ENCODE data around the gene APPBP2. TPM values are rescaled to one million over a fixed set of nuclear protein-coding genes. Genes with fewer than 3 reads are reported as not detected.
"Not testable (repeated sequence)": the region's sequence is repeated elsewhere in the genome, so short reads cannot be mapped to it uniquely, and the experiment has no call there.

APPBP2 gene
- total and polyA plus RNA-seq, 2 of the 8 experiments (the other 6 are each of a cell fraction or from before 2014, with no cell fraction given): 3.3 to 18.0 TPM

DNA sequence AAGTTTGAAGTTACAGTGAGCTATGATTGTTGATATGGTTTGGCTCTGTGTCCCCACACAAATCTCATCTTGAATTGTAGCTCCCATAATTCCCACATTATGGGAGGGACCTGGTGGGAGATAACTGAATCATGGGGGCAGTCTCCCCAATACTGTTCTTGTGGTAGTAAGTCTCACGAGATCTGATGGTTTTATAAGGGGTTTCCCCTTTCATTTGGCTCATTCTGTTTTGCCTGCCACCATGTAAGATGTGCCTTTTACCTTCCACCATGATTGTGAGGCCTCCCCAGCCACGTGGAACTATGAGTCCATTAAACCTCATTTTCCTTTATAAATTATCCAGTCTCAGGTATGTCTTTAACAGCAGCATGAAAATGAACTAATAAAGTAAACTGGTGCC, 35.4 kb downstream of the APPBP2 start:
- H3K79me2 ChIP-seq (ENCODE audit: control insufficient read depth in 1 of 2, insufficient read depth in 2 of 2, low read length in 2 of 2); H3K27me3 ChIP-seq (replicated peaks in 1 of 4; ENCODE audit: control insufficient read depth in 3 of 4, extremely low read depth in 1 of 4, insufficient read depth in 3 of 4, low read length in 3 of 4); H3K4ac ChIP-seq (replicated peaks; ENCODE audit: insufficient read length, low read depth, low read length); H4K20me1 ChIP-seq (replicated peaks in 1 of 2; ENCODE audit: control insufficient read depth in 1 of 2, insufficient read depth in 2 of 2, low read length in 2 of 2); H4K5ac ChIP-seq (ENCODE audit: insufficient read length, low read depth, low read length); H3K9ac ChIP-seq (replicated peaks in 1 of 4; ENCODE audit: extremely low read depth in 1 of 4, low read depth in 3 of 4, low read length in 3 of 4); H2AK5ac ChIP-seq (ENCODE audit: low read depth, low read length); DNase-seq (ENCODE audit: low read depth in 1 of 2, low spot score in 2 of 2); H3K4me1 ChIP-seq (replicated peaks in 1 of 4; ENCODE audit: control insufficient read depth in 3 of 4, insufficient read depth in 4 of 4, low read length in 3 of 4); H3K14ac ChIP-seq (ENCODE audit: insufficient read length); H2BK120ac ChIP-seq (replicated peaks; ENCODE audit: low read depth, low read length); H3K27ac ChIP-seq (ENCODE audit: low read depth, low read length); H3K4me2 ChIP-seq (ENCODE audit: insufficient read depth in 1 of 2, low read depth in 2 of 2, low read length in 2 of 2); H3K23me2 ChIP-seq (ENCODE audit: low read depth, low read length); H4K8ac ChIP-seq (ENCODE audit: extremely low read depth, insufficient read depth, low read length); H3K18ac ChIP-seq (ENCODE audit: extremely low read depth, low read length); H2BK15ac ChIP-seq (ENCODE audit: low read length); H3K79me1 ChIP-seq (ENCODE audit: low read depth, low read length); H2BK5ac ChIP-seq (ENCODE audit: low read depth, low read length); H2BK20ac ChIP-seq (ENCODE audit: low read length); H2BK12ac ChIP-seq (ENCODE audit: low read depth, low read length); H4K91ac ChIP-seq (replicated peaks; ENCODE audit: insufficient read length, low read length); CTCF ChIA-PET (ENCODE audit: partially characterized antibody); H2AFZ ChIP-seq (ENCODE audit: low read length); H3K23ac ChIP-seq (ENCODE audit: insufficient read length); FAIRE-seq; H3K4me3 ChIP-seq (ENCODE audit: extremely low read depth in 1 of 4, insufficient read depth in 2 of 4, low read depth in 3 of 4, low read length in 4 of 4); H3K56ac ChIP-seq (replicated peaks; ENCODE audit: insufficient read length, low read depth, low read length); POLR2A ChIA-PET (ENCODE audit: partially characterized antibody): not testable (repeated sequence)
- peaks cover 61% of the 10 kb centered on the region in 2 experiments for H3K9me3 ChIP-seq (ENCODE audit: insufficient read depth in 2 of 2, low read depth in 1 of 2, low read length in 1 of 2)
- H3K36me3 ChIP-seq (ENCODE audit: control insufficient read depth in 2 of 4, insufficient read depth in 4 of 4, low read length in 3 of 4): peaks cover 0 to 80% (median 34%) of the 10 kb centered on the region in 4 experiments; a peak in 6 of 8 replicates
- WGBS, 2 experiments (ENCODE audit: extremely low coverage in 1 of 2, insufficient coverage in 1 of 2, insufficient read length in 1 of 2, insufficient replicate concordance in 2 of 2, low coverage in 1 of 2, low lambda C conversion rate in 2 of 2, missing lambda C conversion rate in 1 of 2): 93% methylated on average over 2 of the region's 2 CpGs; no CpG with 5 or more reads in 1 of the 2 experiments

Measured in H1 (cell line).